ENCODE results near the gene ETNPPL.

The ETNPPL gene

GRCh38 chr4:108694423-108694822 is 68.4 kb downstream of the ETNPPL start:
- no peak for DNase-seq

- DNase-seq: no peak
Observed at GRCh38 chr4:108693819-108694218, 69.0 kb downstream of the ETNPPL start.

DNA sequence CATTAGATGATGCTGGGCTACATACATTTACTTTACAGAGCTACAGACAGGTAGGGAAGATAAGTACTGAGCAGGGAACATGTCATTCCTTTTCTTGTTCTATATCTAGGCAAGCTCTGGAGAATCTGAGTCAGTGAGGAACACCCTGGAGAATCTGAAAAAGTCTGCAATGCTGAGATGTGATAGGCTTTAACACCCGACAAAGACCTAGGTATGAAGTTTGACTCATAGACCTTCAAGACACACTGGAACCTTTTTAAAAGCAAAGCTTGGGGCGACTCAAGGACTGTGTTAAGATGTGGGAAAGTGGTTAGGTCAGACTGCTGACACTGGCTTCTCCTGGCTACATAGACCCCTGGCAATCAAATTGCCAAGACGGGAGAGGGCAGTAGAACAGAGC is 69.6 kb downstream of the ETNPPL start:
- DNase-seq: no peak

All from hematopoietic multipotent progenitor cell treated with erythropoietin and hydrocortisone succinate and interleukin-3 and kit ligand, for 6 days (in vitro differentiated cells).